Measurements from ENCODE around the gene PRKCA.

Gene PRKCA

GRCh38 chr17:66734186-66734943 is 432.0 kb downstream of the PRKCA start:
- Mint-ChIP-seq H3K27ac (no peak overlapping the region), H3K36me3 (peaks cover 6% of the 10 kb centered on the region), H3K27me3 (no peaks in the 10 kb centered on the region), H3K9me3 (ENCODE audit: low read depth) (no peaks in the 10 kb centered on the region), H3K4me3 (no peak overlapping the region), H3K4me1 (ENCODE audit: low read depth) (no peaks in the 10 kb centered on the region)

DNA sequence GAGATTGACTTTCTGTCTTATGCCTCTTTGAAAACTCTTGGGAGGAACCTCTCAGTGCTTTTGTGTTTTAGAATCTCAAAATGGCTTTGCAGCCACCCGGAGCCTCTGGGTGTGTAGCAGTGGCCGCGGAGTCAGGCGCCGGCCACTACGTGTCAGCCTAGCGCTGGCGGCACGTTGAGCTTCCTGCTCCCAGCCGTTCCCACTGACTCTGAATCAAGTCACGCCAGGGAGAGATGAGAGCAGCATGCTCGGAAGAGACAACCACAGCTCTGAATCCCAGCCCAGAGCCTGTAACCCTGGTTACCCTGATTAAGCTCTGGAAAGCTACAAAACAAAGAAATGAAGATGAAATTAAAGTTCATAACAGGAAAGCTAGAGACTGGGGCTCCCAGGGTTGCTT is 435.1 kb downstream of the PRKCA start:
- no peaks in the 10 kb centered on the region for H3K27me3 Mint-ChIP-seq

DNA sequence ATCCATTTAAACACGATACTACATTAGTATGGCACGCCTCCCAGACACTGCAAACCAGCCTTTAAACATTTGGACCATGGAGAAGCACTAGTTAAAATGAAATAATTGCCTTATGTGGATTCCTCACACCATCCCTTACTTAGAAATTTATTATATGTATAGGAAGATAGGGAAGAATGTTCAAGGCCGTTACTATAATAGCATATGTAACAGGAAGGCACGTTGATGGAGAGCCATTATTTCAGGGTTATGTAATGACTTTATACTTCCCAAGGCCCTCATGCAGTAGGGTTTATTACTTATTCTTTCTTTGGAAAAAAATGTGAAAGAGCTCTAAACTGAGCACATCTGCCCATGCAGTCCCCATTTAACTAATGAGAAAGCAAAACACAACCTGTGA is 435.9 kb downstream of the PRKCA start:
- no peak overlapping the region for H3K4me3 Mint-ChIP-seq
- no peak overlapping the region for H3K27ac Mint-ChIP-seq
- peaks cover 16% of the 10 kb centered on the region for H3K36me3 Mint-ChIP-seq
- no peaks in the 10 kb centered on the region for H3K27me3 Mint-ChIP-seq
- no peaks in the 10 kb centered on the region for H3K9me3 Mint-ChIP-seq (ENCODE audit: low read depth)
- no peaks in the 10 kb centered on the region for H3K4me1 Mint-ChIP-seq (ENCODE audit: low read depth)

More for the DNA sequence above, 435.1 kb downstream of the PRKCA start:
- no peaks in the 10 kb centered on the region for H3K9me3 Mint-ChIP-seq (ENCODE audit: low read depth)
- peaks cover 13% of the 10 kb centered on the region for H3K36me3 Mint-ChIP-seq
- no peak overlapping the region for H3K4me3 Mint-ChIP-seq
- H3K4me1 Mint-ChIP-seq (ENCODE audit: low read depth) = no peaks in the 10 kb centered on the region
- H3K27ac Mint-ChIP-seq = no peak overlapping the region

DNA sequence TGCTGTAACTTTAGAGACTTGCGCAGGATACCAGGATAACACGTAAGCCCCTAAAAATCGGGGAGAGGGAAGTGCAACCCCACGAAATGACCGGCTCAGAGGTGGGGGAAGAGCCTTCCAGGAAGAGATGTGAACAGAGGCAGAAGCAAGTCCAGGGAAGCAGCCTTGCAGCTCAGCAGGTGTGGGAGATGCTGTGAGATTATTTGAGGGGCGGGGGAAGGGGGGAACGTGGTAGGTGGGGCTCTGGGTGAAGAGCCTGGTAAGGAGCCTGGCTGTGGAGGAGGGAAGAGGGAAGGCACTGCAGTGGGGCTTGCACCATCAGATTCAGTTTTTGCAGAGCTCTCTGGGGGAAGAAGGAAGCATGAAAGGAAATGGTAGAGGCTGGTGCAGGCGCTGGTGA is 437.1 kb downstream of the PRKCA start:
- Mint-ChIP-seq H3K4me1 (ENCODE audit: low read depth) (no peaks in the 10 kb centered on the region), H3K9me3 (ENCODE audit: low read depth) (no peaks in the 10 kb centered on the region), H3K4me3 (no peak overlapping the region), H3K27me3 (no peaks in the 10 kb centered on the region), H3K27ac (no peak overlapping the region), H3K36me3 (peaks cover 16% of the 10 kb centered on the region)

DNA sequence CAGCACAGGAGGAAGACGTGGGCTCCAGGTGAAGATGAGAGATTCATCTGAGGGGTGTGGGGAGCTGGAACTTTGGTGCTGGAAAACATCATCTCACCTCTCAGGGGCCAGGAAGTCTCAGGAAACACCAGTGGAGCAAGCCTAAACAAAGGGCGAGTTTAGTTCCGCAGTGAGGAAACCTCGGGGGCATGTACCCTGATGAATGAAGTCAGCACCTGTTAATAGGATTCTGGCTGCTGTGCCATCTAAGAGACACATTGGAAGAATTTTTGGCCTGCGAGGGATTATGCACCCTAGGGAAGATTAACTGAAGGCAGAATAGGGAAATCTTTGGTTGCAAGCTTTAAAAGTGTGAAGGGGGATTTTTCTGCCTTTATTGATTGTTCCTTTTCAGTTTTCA is 437.8 kb downstream of the PRKCA start:
- Mint-ChIP-seq H3K4me3 (no peak overlapping the region), H3K36me3 (peaks cover 16% of the 10 kb centered on the region), H3K27me3 (no peaks in the 10 kb centered on the region), H3K27ac (no peak overlapping the region), H3K4me1 (ENCODE audit: low read depth) (no peaks in the 10 kb centered on the region), H3K9me3 (ENCODE audit: low read depth) (no peaks in the 10 kb centered on the region)

DNA sequence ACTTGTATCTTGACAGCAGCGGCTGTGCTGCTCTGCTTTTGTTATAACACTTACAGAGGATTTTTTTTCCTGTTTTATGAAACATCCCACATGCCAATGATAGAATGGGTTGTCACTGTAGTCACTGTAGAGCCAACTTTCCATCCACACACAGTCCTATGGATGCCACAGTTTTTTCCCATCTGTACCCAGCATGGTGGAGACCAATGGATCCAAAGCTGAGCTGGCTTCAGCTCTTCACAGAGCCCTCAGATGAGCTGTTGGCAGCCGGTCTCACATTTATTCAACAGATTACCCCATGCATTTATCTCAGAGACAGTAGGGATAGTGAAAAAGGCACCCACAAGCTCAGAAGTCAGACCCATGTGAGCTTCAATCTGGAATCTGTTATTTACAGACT is 441.1 kb downstream of the PRKCA start:
- no peak overlapping the region for H3K27ac Mint-ChIP-seq
- no peaks in the 10 kb centered on the region for H3K9me3 Mint-ChIP-seq (ENCODE audit: low read depth)
- H3K36me3 Mint-ChIP-seq = peaks cover 15% of the 10 kb centered on the region
- H3K4me3 Mint-ChIP-seq = no peak overlapping the region
- H3K4me1 Mint-ChIP-seq (ENCODE audit: low read depth) = no peaks in the 10 kb centered on the region
- no peaks in the 10 kb centered on the region for H3K27me3 Mint-ChIP-seq

DNA sequence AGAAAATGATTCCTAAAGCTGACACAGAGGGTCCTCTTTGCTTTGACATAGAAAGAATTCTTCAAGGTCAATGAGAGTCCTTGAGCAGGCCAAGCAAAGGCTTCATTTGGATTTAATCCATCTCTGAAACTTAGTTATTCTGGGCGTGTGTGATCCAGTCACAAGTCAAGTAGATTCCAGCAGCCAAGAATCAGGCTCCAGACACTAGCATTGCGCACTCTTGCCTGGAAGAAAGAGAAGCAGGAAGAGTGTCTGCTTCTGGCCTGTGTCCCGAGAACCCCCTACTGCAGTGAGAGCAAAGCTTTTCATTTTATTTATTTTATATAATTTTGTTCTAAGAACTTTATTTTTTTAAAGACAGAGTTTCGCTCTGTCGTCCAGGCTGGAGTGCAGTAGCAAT is 444.3 kb downstream of the PRKCA start:
- no peak overlapping the region for H3K4me3 Mint-ChIP-seq
- H3K27ac Mint-ChIP-seq = no peak overlapping the region
- H3K4me1 Mint-ChIP-seq (ENCODE audit: low read depth) = no peaks in the 10 kb centered on the region
- H3K36me3 Mint-ChIP-seq = peaks cover 17% of the 10 kb centered on the region
- no peaks in the 10 kb centered on the region for H3K27me3 Mint-ChIP-seq
- H3K9me3 Mint-ChIP-seq (ENCODE audit: low read depth) = no peaks in the 10 kb centered on the region

- Mint-ChIP-seq H3K4me1 (ENCODE audit: low read depth) (no peaks in the 10 kb centered on the region), H3K27ac (no peak overlapping the region), H3K27me3 (no peaks in the 10 kb centered on the region), H3K36me3 (peaks cover 12% of the 10 kb centered on the region), H3K9me3 (ENCODE audit: low read depth) (no peaks in the 10 kb centered on the region), H3K4me3 (no peak overlapping the region)
These were observed 445.3 kb downstream of the PRKCA start for GRCh38 chr17:66747578-66748275.

GRCh38 chr17:66748578-66748977 is 446.2 kb downstream of the PRKCA start:
- no peaks in the 10 kb centered on the region for H3K27me3 Mint-ChIP-seq
- no peak overlapping the region for H3K27ac Mint-ChIP-seq
- no peaks in the 10 kb centered on the region for H3K9me3 Mint-ChIP-seq (ENCODE audit: low read depth)
- H3K4me1 Mint-ChIP-seq (ENCODE audit: low read depth) = no peaks in the 10 kb centered on the region
- peaks cover 13% of the 10 kb centered on the region for H3K36me3 Mint-ChIP-seq
- no peak overlapping the region for H3K4me3 Mint-ChIP-seq

- no peak overlapping the region for H3K27ac Mint-ChIP-seq
- no peak overlapping the region for H3K4me3 Mint-ChIP-seq
- no peaks in the 10 kb centered on the region for H3K27me3 Mint-ChIP-seq
These were observed 446.9 kb downstream of the PRKCA start for GRCh38 chr17:66749217-66749832.

GRCh38 chr17:66750116-66750515 is 447.7 kb downstream of the PRKCA start:
- H3K27ac Mint-ChIP-seq = no peak overlapping the region
- H3K4me3 Mint-ChIP-seq = no peak overlapping the region
- H3K4me1 Mint-ChIP-seq (ENCODE audit: low read depth) = no peaks in the 10 kb centered on the region
- no peaks in the 10 kb centered on the region for H3K27me3 Mint-ChIP-seq
- H3K36me3 Mint-ChIP-seq = peaks cover 14% of the 10 kb centered on the region
- H3K9me3 Mint-ChIP-seq (ENCODE audit: low read depth) = no peaks in the 10 kb centered on the region

More at GRCh38 chr17:66749217-66749832, 446.9 kb downstream of the PRKCA start:
- H3K36me3 Mint-ChIP-seq = peaks cover 14% of the 10 kb centered on the region
- H3K4me1 Mint-ChIP-seq (ENCODE audit: low read depth) = no peaks in the 10 kb centered on the region
- H3K9me3 Mint-ChIP-seq (ENCODE audit: low read depth) = no peaks in the 10 kb centered on the region

GRCh38 chr17:66750781-66751543 is 448.5 kb downstream of the PRKCA start:
- peaks cover 14% of the 10 kb centered on the region for H3K36me3 Mint-ChIP-seq
- H3K9me3 Mint-ChIP-seq (ENCODE audit: low read depth) = no peaks in the 10 kb centered on the region
- H3K4me1 Mint-ChIP-seq (ENCODE audit: low read depth) = no peaks in the 10 kb centered on the region
- no peak overlapping the region for H3K4me3 Mint-ChIP-seq
- H3K27me3 Mint-ChIP-seq = no peaks in the 10 kb centered on the region
- H3K27ac Mint-ChIP-seq = no peak overlapping the region

- peaks cover 18% of the 10 kb centered on the region for H3K36me3 Mint-ChIP-seq
- H3K27me3 Mint-ChIP-seq = no peaks in the 10 kb centered on the region
These were observed 449.4 kb downstream of the PRKCA start for GRCh38 chr17:66751771-66752170.

DNA sequence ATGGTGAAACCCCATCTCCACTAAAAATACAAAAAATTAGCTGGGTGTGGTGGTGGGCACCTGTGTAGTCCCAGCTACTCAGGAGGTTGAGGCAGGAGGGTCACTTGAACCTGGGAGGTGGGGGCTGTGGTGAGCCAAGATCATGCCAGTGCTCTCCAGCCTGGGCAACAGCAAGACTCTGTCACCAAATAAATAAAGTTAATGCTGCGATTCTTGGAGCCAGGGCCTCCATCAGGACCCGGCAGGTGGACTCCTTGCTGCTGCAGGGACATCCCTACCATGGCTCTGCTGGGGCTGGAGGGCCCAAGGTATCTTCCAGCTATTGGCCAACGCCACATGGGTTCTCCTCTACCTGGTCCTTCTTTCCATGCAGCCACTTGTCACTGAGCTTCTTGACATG is 450.0 kb downstream of the PRKCA start:
- H3K27me3 Mint-ChIP-seq = no peaks in the 10 kb centered on the region
- no peak overlapping the region for H3K27ac Mint-ChIP-seq
- no peak overlapping the region for H3K4me3 Mint-ChIP-seq
- H3K9me3 Mint-ChIP-seq (ENCODE audit: low read depth) = no peaks in the 10 kb centered on the region
- H3K36me3 Mint-ChIP-seq = peaks cover 22% of the 10 kb centered on the region
- H3K4me1 Mint-ChIP-seq (ENCODE audit: low read depth) = peaks cover 2% of the 10 kb centered on the region

More at GRCh38 chr17:66751771-66752170, 449.4 kb downstream of the PRKCA start:
- Mint-ChIP-seq H3K4me1 (ENCODE audit: low read depth) (peaks cover 2% of the 10 kb centered on the region), H3K4me3 (no peak overlapping the region), H3K27ac (no peak overlapping the region), H3K9me3 (ENCODE audit: low read depth) (no peaks in the 10 kb centered on the region)
